Esophagus muscularis mucosa (tissue), 4 donors: Measurements from ENCODE around the gene CNGA1. TPM values are rescaled to one million over a fixed set of nuclear protein-coding genes. Genes with fewer than 3 reads are reported as not detected.

Experiments used
- DNase-seq: peaks from one replicate; pipeline ENCODE4 v3.0.0-alpha.2; 2017; ENCODE audit errors: extremely low spot score
- H3K27ac ChIP-seq, 4 donors: fragments of 200-600 bp; sonication (generic); replicated peaks in 1 of 4; 1 replicate in 3 of 4; 2 replicates in 1 of 4; pipeline ENCODE4 v1.5.1; 2016 to 2019; ENCODE audit warnings: mild to moderate bottlenecking in 1 of 4
- H3K27me3 ChIP-seq, 4 donors: fragments of 200-600 bp; sonication (generic); one replicate each; pipeline versions ENCODE4 v1.5.1 to v1.6.0; 2016 to 2019
- H3K36me3 ChIP-seq, 4 donors: fragments of 200-600 bp; sonication (generic); one replicate each; pipeline ENCODE4 v1.5.1; 2016 to 2019
- H3K4me1 ChIP-seq, 4 donors: fragments of 200-600 bp; sonication (generic); one replicate each; pipeline ENCODE4 v1.5.1; 2016 to 2019
- H3K4me3 ChIP-seq, 4 donors: fragments of 200-600 bp; sonication (generic); 1 replicate in 2 of 4; 2 replicates in 2 of 4; pipeline ENCODE4 v1.5.1; 2016 to 2019; ENCODE audit warnings: mild to moderate bottlenecking in 4 of 4, moderate library complexity in 1 of 4
- H3K9me3 ChIP-seq, 4 donors: fragments of 200-600 bp; sonication (generic); 1 replicate in 3 of 4; 2 replicates in 1 of 4; pipeline ENCODE4 v1.5.1; 2016 to 2019
- CTCF ChIP-seq, 3 experiments: fragments of 200-600 bp in 2 of 3; fragments of 450-650 bp in 1 of 3; sonication (generic) in 2 of 3; IDR thresholded peaks; one replicate each; pipeline ENCODE4 v1.5.1; 2017 to 2019; ENCODE audit warnings: antibody characterized with exemption in 3 of 3, mild to moderate bottlenecking in 2 of 3, moderate library complexity in 1 of 3
- EP300 ChIP-seq: sonication (generic); formaldehyde crosslinking; IDR thresholded peaks from one replicate; pipeline ENCODE4 v1.6.1; 2017; ENCODE audit warnings: antibody characterized with exemption
- POLR2A ChIP-seq: fragments of 450-650 bp; IDR thresholded peaks from one replicate; pipeline ENCODE4 v1.6.1; 2017; ENCODE audit warnings: antibody characterized with exemption, moderate library complexity, mild to moderate bottlenecking, low read depth
- POLR2AphosphoS5 ChIP-seq, 2 donors: sonication (generic); formaldehyde crosslinking; IDR thresholded peaks; one replicate each; pipeline ENCODE4 v1.6.1; 2017; ENCODE audit warnings: antibody characterized with exemption in 2 of 2
- WGBS: methylation state at CpG from one replicate; pipeline ENCODE4 v1.1.5; 2018; 5-methylcytosine and 5-hydroxymethylcytosine counted together
- intact Hi-C: fragments of 100-400 bp; cut with DNase I; formaldehyde crosslinking; loops from one replicate; pipeline ENCODE4 v1.15.1; 2023
- total RNA-seq, 4 donors: library from RNA; depleted of rRNA; stranded (reverse); fragments of >200 nt; gene quantifications; one replicate each; pipeline versions ENCODE4 v1.1.0 to v1.2.1, GENCODE V29; 2016

Gene CNGA1
- total RNA-seq, 4 donors from 2014 or later, result 0.33 to 4.0 TPM; not detected in 2

- intact Hi-C loops, result loop anchor here (5.0 kb wide), 1 partner anchor 64 kb away; no protein-coding TSS in a partner anchor
- no peak for DNase-seq
- H3K4me1 ChIP-seq, result peaks cover 6 to 19% (median 18%) of the 10 kb centered on the region in 4 donors
- WGBS, result 62% methylated on average over 2 of the region's 2 CpGs
- TF ChIP-seq POLR2AphosphoS5 (IDR thresholded peaks at IDR 0.05) (no peak), CTCF (IDR thresholded peaks at IDR 0.05) (no peak), POLR2A (no peak), EP300 (no peak)
- H3K4me3 ChIP-seq, result no peak overlapping the region
- no peaks in the 10 kb centered on the region for H3K36me3 ChIP-seq
- H3K27ac ChIP-seq, result no peak overlapping the region
- no peaks in the 10 kb centered on the region for H3K9me3 ChIP-seq
- H3K27me3 ChIP-seq, result peaks cover 0 to 36% (median 6%) of the 10 kb centered on the region in 4 donors
Observed at GRCh38 chr4:48018112-48018511, 1.6 kb upstream of the CNGA1 start.

- H3K27ac ChIP-seq, result no peak overlapping the region
- H3K36me3 ChIP-seq, result no peaks in the 10 kb centered on the region
- intact Hi-C loops, result loop anchor here (5.0 kb wide), 1 partner anchor 65 kb away; no protein-coding TSS in a partner anchor
- no peaks in the 10 kb centered on the region for H3K9me3 ChIP-seq
- H3K4me1 ChIP-seq, result peaks cover 6 to 19% (median 18%) of the 10 kb centered on the region in 4 donors
- H3K27me3 ChIP-seq, result peaks cover 0 to 36% (median 6%) of the 10 kb centered on the region in 4 donors
- 2% methylated on average over 24 of the region's 35 CpGs for WGBS
- H3K4me3 ChIP-seq, result peak overlapping the region; percentile 58 to 71 (median 64)
- TF ChIP-seq EP300 (no peak), CTCF (IDR thresholded peaks at IDR 0.05) (no peak), POLR2A (no peak), POLR2AphosphoS5 (IDR thresholded peaks at IDR 0.05) (no peak)
- DNase-seq, result no peak
Observed at GRCh38 chr4:48017108-48017571, 659 bp upstream of the CNGA1 start.

GRCh38 chr4:48015678-48016077, 803 bp downstream of the CNGA1 start:
- TF ChIP-seq CTCF (IDR thresholded peaks at IDR 0.05) (no peak), POLR2AphosphoS5 (IDR thresholded peaks at IDR 0.05) (no peak), EP300 (no peak)
- intact Hi-C loops, result loop anchor here (5.0 kb wide), 1 partner anchor 67 kb away; no protein-coding TSS in a partner anchor
- Histone ChIP-seq H3K27me3 (peaks cover 0 to 36% (median 6%) of the 10 kb centered on the region in 4 donors), H3K9me3 (no peaks in the 10 kb centered on the region), H3K4me1 (peaks cover 6 to 19% (median 18%) of the 10 kb centered on the region in 4 donors), H3K27ac (no peak overlapping the region), H3K36me3 (no peaks in the 10 kb centered on the region), H3K4me3 (peak overlapping the region in 2 of 4 donors; percentile 65 to 71)
- WGBS, result 85% methylated on average over 5 of the region's 5 CpGs
- no peak for DNase-seq

GRCh38 chr4:48015216-48015615, 1.3 kb downstream of the CNGA1 start:
- Histone ChIP-seq H3K4me1 (peaks cover 6 to 19% (median 18%) of the 10 kb centered on the region in 4 donors), H3K4me3 (no peak overlapping the region), H3K36me3 (no peaks in the 10 kb centered on the region), H3K27ac (no peak overlapping the region), H3K27me3 (peaks cover 0 to 36% (median 6%) of the 10 kb centered on the region in 4 donors), H3K9me3 (no peaks in the 10 kb centered on the region)
- TF ChIP-seq POLR2A (no peak), EP300 (no peak), POLR2AphosphoS5 (IDR thresholded peaks at IDR 0.05) (no peak), CTCF (IDR thresholded peaks at IDR 0.05) (no peak)
- WGBS, result 88% methylated on average over 4 of the region's 4 CpGs
- intact Hi-C loops, result loop anchor here (5.0 kb wide), 1 partner anchor 67 kb away; no protein-coding TSS in a partner anchor
- DNase-seq, result no peak
